Mucosa of rectum (tissue), 2 donors: ENCODE results near the gene AGFG1.

ENCODE experiments used
- H3K27ac ChIP-seq, 2 donors: one replicate each; pipeline ENCODE4 v1.7.0; 2013; ENCODE audit warnings: inconsistent platforms in 2 of 2, low read depth in 2 of 2, low read length in 2 of 2
- H3K27me3 ChIP-seq, 2 donors: one replicate each; pipeline ENCODE4 v1.7.0; 2013; ENCODE audit warnings: low read length in 2 of 2; ENCODE audit not compliant: control insufficient read depth in 2 of 2, insufficient read depth in 2 of 2
- H3K36me3 ChIP-seq, 2 donors: one replicate each; pipeline ENCODE4 v1.7.0; 2013; ENCODE audit warnings: low read length in 2 of 2; ENCODE audit not compliant: control insufficient read depth in 2 of 2, insufficient read depth in 2 of 2
- H3K4me1 ChIP-seq, 2 donors: one replicate each; pipeline ENCODE4 v1.7.0; 2013; ENCODE audit warnings: low read length in 2 of 2, mild to moderate bottlenecking in 1 of 2; ENCODE audit not compliant: control insufficient read depth in 2 of 2, insufficient read depth in 2 of 2
- H3K4me3 ChIP-seq, 2 donors: one replicate each; pipeline ENCODE4 v1.7.0; 2013; ENCODE audit warnings: low read length in 2 of 2
- H3K9ac ChIP-seq, 2 donors: one replicate each; pipeline ENCODE4 v1.7.0; 2013; ENCODE audit warnings: low read length in 2 of 2, low read depth in 1 of 2, mild to moderate bottlenecking in 1 of 2
- H3K9me3 ChIP-seq, 2 donors: one replicate each; pipeline ENCODE4 v1.7.0; 2013; ENCODE audit warnings: low read length in 2 of 2; ENCODE audit not compliant: control insufficient read depth in 2 of 2
- donor health status: healthy.
- donor health status: Normal muscosa, but diverticular disease.

AGFG1 gene

GRCh38 chr2:227493524-227493923 is 21.6 kb downstream of the AGFG1 start:
- Histone ChIP-seq H3K4me1 (no peaks in the 10 kb centered on the region), H3K27me3 (no peaks in the 10 kb centered on the region), H3K36me3 (peaks cover 5 to 9% of the 10 kb centered on the region in 2 donors), H3K4me3 (no peak overlapping the region), H3K27ac (no peak overlapping the region), H3K9me3 (no peaks in the 10 kb centered on the region), H3K9ac (no peak overlapping the region)

- Histone ChIP-seq H3K27me3 (no peaks in the 10 kb centered on the region), H3K4me3 (no peak overlapping the region), H3K9me3 (no peaks in the 10 kb centered on the region), H3K36me3 (peaks cover 5 to 11% of the 10 kb centered on the region in 2 donors), H3K27ac (no peak overlapping the region), H3K9ac (no peak overlapping the region), H3K4me1 (no peaks in the 10 kb centered on the region)
Observed at GRCh38 chr2:227497158-227497557, 25.2 kb downstream of the AGFG1 start.

- peaks cover 10 to 14% of the 10 kb centered on the region in 2 donors for H3K4me1 ChIP-seq
- H3K36me3 ChIP-seq = peaks cover under 1 to 5% of the 10 kb centered on the region in 2 donors
- H3K27me3 ChIP-seq = no peaks in the 10 kb centered on the region
- no peak overlapping the region for H3K4me3 ChIP-seq
- no peak overlapping the region for H3K9ac ChIP-seq
- H3K9me3 ChIP-seq = no peaks in the 10 kb centered on the region
- H3K27ac ChIP-seq = no peak overlapping the region
Observed at GRCh38 chr2:227499627-227500300, 27.8 kb downstream of the AGFG1 start.

GRCh38 chr2:227500301-227500630 is 28.3 kb downstream of the AGFG1 start:
- no peaks in the 10 kb centered on the region for H3K27me3 ChIP-seq
- no peak overlapping the region for H3K9ac ChIP-seq
- no peak overlapping the region for H3K27ac ChIP-seq
- peaks cover 12 to 16% of the 10 kb centered on the region in 2 donors for H3K4me1 ChIP-seq
- no peak overlapping the region for H3K4me3 ChIP-seq
- H3K9me3 ChIP-seq = no peaks in the 10 kb centered on the region
- peaks cover 0 to 3% of the 10 kb centered on the region in 2 donors for H3K36me3 ChIP-seq

GRCh38 chr2:227503433-227504406 is 31.8 kb downstream of the AGFG1 start:
- Histone ChIP-seq H3K4me1 (peaks cover 16 to 25% of the 10 kb centered on the region in 2 donors), H3K36me3 (peaks cover 0 to 3% of the 10 kb centered on the region in 2 donors), H3K9ac (no peak overlapping the region), H3K27ac (no peak overlapping the region), H3K4me3 (no peak overlapping the region), H3K9me3 (no peaks in the 10 kb centered on the region), H3K27me3 (no peaks in the 10 kb centered on the region)

DNA sequence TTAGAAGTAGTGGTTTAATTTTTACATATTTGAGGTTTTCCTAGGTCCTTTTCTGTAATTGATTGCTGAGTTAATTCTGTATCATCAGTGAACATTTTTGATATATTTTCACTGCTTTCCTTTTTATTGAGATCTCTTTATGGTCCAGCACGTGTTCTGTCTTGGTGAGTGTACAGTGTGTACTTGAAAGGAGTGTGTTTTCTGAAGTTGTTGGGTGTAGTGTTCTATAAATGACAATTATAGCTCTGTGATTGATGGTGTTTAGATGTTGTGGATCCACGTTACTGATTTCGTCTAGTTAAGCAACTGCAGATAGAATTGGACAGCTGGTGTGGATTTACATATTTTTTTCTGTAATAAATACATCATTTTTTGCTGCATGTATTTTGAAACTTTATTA is 32.7 kb downstream of the AGFG1 start:
- Histone ChIP-seq H3K4me1 (peaks cover 19 to 26% of the 10 kb centered on the region in 2 donors), H3K27me3 (no peaks in the 10 kb centered on the region), H3K9me3 (no peaks in the 10 kb centered on the region), H3K9ac (no peak overlapping the region), H3K36me3 (peaks cover 0 to 3% of the 10 kb centered on the region in 2 donors), H3K27ac (no peak overlapping the region), H3K4me3 (no peak overlapping the region)

- peaks cover 28 to 38% of the 10 kb centered on the region in 2 donors for H3K4me1 ChIP-seq
- H3K36me3 ChIP-seq = peaks cover 0 to 2% of the 10 kb centered on the region in 2 donors
- no peaks in the 10 kb centered on the region for H3K27me3 ChIP-seq
- H3K9me3 ChIP-seq = no peaks in the 10 kb centered on the region
- H3K27ac ChIP-seq = no peak overlapping the region
- H3K9ac ChIP-seq = no peak overlapping the region
- H3K4me3 ChIP-seq = no peak overlapping the region
Observed at GRCh38 chr2:227506456-227506855, 34.5 kb downstream of the AGFG1 start.

DNA sequence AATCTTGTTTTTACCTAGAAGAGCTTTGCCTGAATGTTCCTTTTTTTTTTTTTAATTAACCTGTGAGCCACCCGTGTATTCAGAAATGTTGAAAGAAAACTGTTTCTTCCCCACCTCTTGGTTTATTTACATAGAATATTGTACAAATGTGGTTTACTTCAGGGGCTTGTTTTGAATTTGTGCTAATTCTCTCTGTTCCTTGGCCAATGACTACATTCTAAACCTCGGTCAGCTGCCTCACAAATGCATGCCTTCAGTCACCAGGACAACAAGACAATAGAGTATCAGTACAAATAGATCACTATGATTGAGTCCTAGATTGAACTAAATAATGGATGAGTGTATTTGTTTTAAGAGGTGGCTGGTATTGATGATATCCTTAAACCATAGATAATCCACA is 36.0 kb downstream of the AGFG1 start:
- no peak overlapping the region for H3K27ac ChIP-seq
- peaks cover 34 to 41% of the 10 kb centered on the region in 2 donors for H3K4me1 ChIP-seq

GRCh38 chr2:227509076-227509475 is 37.1 kb downstream of the AGFG1 start:
- no peak overlapping the region for H3K27ac ChIP-seq
- H3K27me3 ChIP-seq = no peaks in the 10 kb centered on the region
- H3K4me1 ChIP-seq = peaks cover 28 to 32% of the 10 kb centered on the region in 2 donors

More for the DNA sequence above, 36.0 kb downstream of the AGFG1 start:
- Histone ChIP-seq H3K4me3 (no peak overlapping the region), H3K36me3 (no peaks in the 10 kb centered on the region), H3K9ac (no peak overlapping the region), H3K9me3 (no peaks in the 10 kb centered on the region), H3K27me3 (no peaks in the 10 kb centered on the region)

More at GRCh38 chr2:227509076-227509475, 37.1 kb downstream of the AGFG1 start:
- H3K36me3 ChIP-seq = no peaks in the 10 kb centered on the region
- H3K4me3 ChIP-seq = no peak overlapping the region
- H3K9me3 ChIP-seq = no peaks in the 10 kb centered on the region
- no peak overlapping the region for H3K9ac ChIP-seq
